HEK293T (cell line): Measurements from ENCODE around the gene DRD1.

Experiments
- CTCF ChIA-PET: fragments of 350-600 bp; formaldehyde crosslinking; extraction: SDS; loops from one replicate; lab custom pipeline; 2021; ENCODE audit warnings: antibody characterized with exemption, inconsistent platforms; lab: Yijun Ruan, JAX
- POLR2A ChIA-PET: fragments of 350-600 bp; formaldehyde crosslinking; extraction: SDS; loops from one replicate; lab custom pipeline; 2020; ENCODE audit warnings: antibody characterized with exemption, inconsistent platforms; lab: Yijun Ruan, JAX
- DNase-seq: peaks from one replicate; pipeline ENCODE4 v3.0.0; 2012; ENCODE audit warnings: mixed read lengths; ENCODE audit errors: extremely low spot score
- ARNT ChIP-seq: fragments of 450-650 bp; IDR thresholded peaks from 2 replicates; pipeline ENCODE4 v1.6.1; 2017; ENCODE audit warnings: mild to moderate bottlenecking
- BHLHE40 ChIP-seq: fragments of 450-650 bp; IDR thresholded peaks from 2 replicates; pipeline ENCODE4 v1.6.1; 2016; ENCODE audit warnings: mild to moderate bottlenecking, moderate library complexity, borderline replicate concordance
- CTBP1 ChIP-seq: fragments of 450-650 bp; IDR thresholded peaks from 2 replicates; pipeline ENCODE4 v1.6.1; 2016; ENCODE audit warnings: borderline replicate concordance
- ELF4 ChIP-seq: fragments of 450-650 bp; IDR thresholded peaks from 2 replicates; pipeline ENCODE4 v1.6.1; 2017; ENCODE audit warnings: antibody characterized with exemption
- FOXA1 ChIP-seq: fragments of 450-650 bp; IDR thresholded peaks from 2 replicates; pipeline ENCODE4 v1.6.1; 2016; ENCODE audit warnings: mild to moderate bottlenecking
- FOXK2 ChIP-seq: fragments of 450-650 bp; IDR thresholded peaks from 2 replicates; pipeline ENCODE4 v1.6.1; 2016; ENCODE audit warnings: mild to moderate bottlenecking
- FOXM1 ChIP-seq: fragments of 450-650 bp; IDR thresholded peaks from 2 replicates; pipeline ENCODE4 v1.6.1; 2017; ENCODE audit warnings: mild to moderate bottlenecking, borderline replicate concordance
- HDGF ChIP-seq: fragments of 450-650 bp; IDR thresholded peaks from 2 replicates; pipeline ENCODE4 v1.6.1; 2017; ENCODE audit warnings: antibody characterized with exemption, borderline replicate concordance
- L3MBTL2 ChIP-seq: fragments of 450-650 bp; conservative IDR thresholded peaks from 2 replicates; pipeline ENCODE4 v1.6.1; 2016; ENCODE audit warnings: mild to moderate bottlenecking
- LEF1 ChIP-seq: fragments of 450-650 bp; IDR thresholded peaks from 2 replicates; pipeline ENCODE4 v1.6.1; 2017; ENCODE audit warnings: mild to moderate bottlenecking, borderline replicate concordance
- NFRKB ChIP-seq: fragments of 450-650 bp; IDR thresholded peaks from 2 replicates; pipeline ENCODE4 v1.6.1; 2016; ENCODE audit warnings: mild to moderate bottlenecking, moderate library complexity
- PKNOX1 ChIP-seq: fragments of 450-650 bp; IDR thresholded peaks from 2 replicates; pipeline ENCODE4 v1.6.1; 2016
- SP1 ChIP-seq: fragments of 450-650 bp; IDR thresholded peaks from 2 replicates; pipeline ENCODE4 v1.6.1; 2017
- SUZ12 ChIP-seq: fragments of 450-650 bp; IDR thresholded peaks from 2 replicates; pipeline ENCODE4 v1.6.1; 2016; ENCODE audit warnings: mild to moderate bottlenecking
- TARDBP ChIP-seq: fragments of 450-650 bp; IDR thresholded peaks from 2 replicates; pipeline ENCODE4 v1.6.1; 2016
- ZNF384 ChIP-seq: fragments of 450-650 bp; IDR thresholded peaks from 2 replicates; pipeline ENCODE4 v1.6.1; 2016

Gene DRD1

GRCh38 chr5:175478384-175479124 lies 34.6 kb upstream of the DRD1 start, which contains the start of gene SFXN1:
TSS of gene SFXN1 (plus strand) at chr5:175478560. CDS start at chr5:175492104, 13,544 bp downstream.
- peak; percentile 96 for DNase-seq
- peak; percentile 84; the same call in 1 of the 2 replicates for TF ChIP-seq LEF1
- no peak for TF ChIP-seq CTBP1
- 0 out of 2 replicates have a peak, but pooled peaks have one; percentile 48 for TF ChIP-seq ARNT
- TF ChIP-seq L3MBTL2, result peak; percentile 26; the same call in 1 of the 2 replicates
- TF ChIP-seq FOXM1, result 0 out of 2 replicates have a peak, but pooled peaks have one; percentile 43
- ChIA-PET POLR2A (interaction anchor here (0.6 to 1.0 kb wide), 8 partner anchors 9 to 100 kb away, joined by 3 to 12 read pairs (median 4); no protein-coding TSS in a partner anchor), CTCF (interaction anchor here (5.5 kb wide), 1 partner anchor 14 kb away, joined by 33 read pairs; no protein-coding TSS in a partner anchor)

GRCh38 chr5:175478008-175478383 lies 34.0 kb upstream of the DRD1 start:
- POLR2A ChIA-PET, result interaction anchor here (0.6 to 1.0 kb wide), 8 partner anchors 9 to 99 kb away, joined by 3 to 12 read pairs (median 4); no protein-coding TSS in a partner anchor
- CTCF ChIA-PET, result interaction anchor here (5.5 kb wide), 1 partner anchor 13 kb away, joined by 33 read pairs; no protein-coding TSS in a partner anchor
- TF ChIP-seq PKNOX1, result no peak
- TF ChIP-seq SP1, result no peak
- TF ChIP-seq HDGF, result no peak
- no peak for TF ChIP-seq ELF4
- TF ChIP-seq NFRKB, result no peak
- no peak for TF ChIP-seq FOXA1
- no peak for TF ChIP-seq L3MBTL2
- no peak for TF ChIP-seq LEF1
- no peak for TF ChIP-seq SUZ12
- no peak for TF ChIP-seq FOXK2
- TF ChIP-seq ARNT, result no peak
- DNase-seq, result no peak

GRCh38 chr5:175477440-175477839 lies 33.5 kb upstream of the DRD1 start:
- ChIA-PET CTCF (interaction anchor here (5.5 kb wide), 1 partner anchor 12 kb away, joined by 33 read pairs; no protein-coding TSS in a partner anchor), POLR2A (interaction anchor here (0.8 to 1.0 kb wide), 3 partner anchors 8 to 20 kb away, joined by 3 to 12 read pairs (median 9); no protein-coding TSS in a partner anchor)
- TF ChIP-seq ARNT (no peak), PKNOX1 (no peak), LEF1 (no peak), FOXK2 (no peak), BHLHE40 (no peak), TARDBP (no peak)
- no peak for DNase-seq

GRCh38 chr5:175475248-175475647 lies 31.3 kb upstream of the DRD1 start:
- ChIA-PET CTCF (interaction anchor here (5.5 kb wide), 1 partner anchor 10 kb away, joined by 33 read pairs; no protein-coding TSS in a partner anchor), POLR2A (no interaction called here)
- DNase-seq, result no peak
- TF ChIP-seq NFRKB, result no peak
- no peak for TF ChIP-seq TARDBP
- TF ChIP-seq LEF1, result no peak
- TF ChIP-seq SUZ12, result no peak
- TF ChIP-seq FOXM1, result no peak
- TF ChIP-seq CTBP1, result no peak
- no peak for TF ChIP-seq BHLHE40
- no peak for TF ChIP-seq SP1
- no peak for TF ChIP-seq ZNF384
- no peak for TF ChIP-seq PKNOX1
- TF ChIP-seq HDGF, result no peak
- TF ChIP-seq FOXA1, result no peak
- TF ChIP-seq ELF4, result no peak
- TF ChIP-seq FOXK2, result no peak
- TF ChIP-seq ARNT, result no peak

- no peak for TF ChIP-seq NFRKB
- TF ChIP-seq FOXA1, result no peak
- no peak for TF ChIP-seq ZNF384
- TF ChIP-seq ARNT, result no peak
- no peak for TF ChIP-seq FOXM1
Observed at GRCh38 chr5:175472378-175472777, 28.4 kb upstream of the DRD1 start.

GRCh38 chr5:175471628-175472027 lies 27.6 kb upstream of the DRD1 start:
- no peak for DNase-seq
- CTCF ChIA-PET, result no interaction called here
- TF ChIP-seq FOXK2 (no peak), ELF4 (no peak), PKNOX1 (no peak), HDGF (no peak), SUZ12 (no peak), FOXA1 (no peak), TARDBP (no peak), BHLHE40 (no peak), ARNT (no peak), CTBP1 (no peak), SP1 (no peak), LEF1 (no peak), FOXM1 (no peak)
- POLR2A ChIA-PET, result no interaction called here

More at GRCh38 chr5:175472378-175472777, 28.4 kb upstream of the DRD1 start:
- ChIA-PET POLR2A (no interaction called here), CTCF (interaction anchor here (0.5 to 0.6 kb wide), 2 partner anchors 12 to 694 kb away, joined by 3 to 5 read pairs; no protein-coding TSS in a partner anchor)
- DNase-seq, result no peak
